GM12801 (cell line): Measurements from ENCODE around the gene GALK1.

Experiments used
- CTCF ChIP-seq: IDR thresholded peaks from one replicate; pipeline ENCODE4 v1.5.1; 2011; ENCODE audit warnings: control low read depth; ENCODE audit not compliant: insufficient read length; ENCODE audit errors: extremely low read depth

GALK1 gene

DNA sequence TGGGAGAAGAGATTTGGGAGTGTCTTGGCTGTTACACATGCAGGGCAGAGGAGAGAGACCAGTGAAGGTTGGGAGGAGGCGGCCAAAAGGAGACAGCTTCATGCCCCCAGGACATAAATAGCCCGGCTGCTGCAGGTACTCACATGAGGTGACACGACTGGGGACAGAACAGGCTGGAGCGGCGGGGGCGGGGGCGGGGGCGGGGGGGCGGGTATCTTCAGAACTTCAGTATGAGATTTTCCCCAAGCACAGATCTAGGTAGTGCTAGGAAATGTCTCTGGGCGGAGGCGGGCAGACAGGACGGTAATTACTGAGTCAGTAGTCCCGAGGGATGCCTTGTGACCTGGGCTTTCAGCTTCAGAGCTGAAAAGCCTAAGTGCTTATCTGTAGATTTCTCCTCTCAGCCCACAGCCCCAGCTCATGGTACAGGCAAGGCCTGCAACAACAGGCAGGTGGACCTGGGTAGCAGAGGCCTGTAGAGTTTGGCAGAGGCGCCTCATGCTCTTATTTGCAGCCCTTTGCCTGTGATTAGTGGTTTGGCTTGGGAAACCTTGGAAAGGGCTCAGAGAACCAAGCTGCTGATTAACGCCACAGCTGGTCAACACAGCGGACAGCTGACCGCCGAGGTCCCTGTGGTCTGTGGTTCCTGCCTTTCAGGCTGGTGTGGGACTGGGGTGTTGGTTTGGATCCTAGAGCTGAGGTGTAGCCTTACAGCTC, 44.1 kb upstream of the GALK1 start:
- TF ChIP-seq CTCF, result no peak

DNA sequence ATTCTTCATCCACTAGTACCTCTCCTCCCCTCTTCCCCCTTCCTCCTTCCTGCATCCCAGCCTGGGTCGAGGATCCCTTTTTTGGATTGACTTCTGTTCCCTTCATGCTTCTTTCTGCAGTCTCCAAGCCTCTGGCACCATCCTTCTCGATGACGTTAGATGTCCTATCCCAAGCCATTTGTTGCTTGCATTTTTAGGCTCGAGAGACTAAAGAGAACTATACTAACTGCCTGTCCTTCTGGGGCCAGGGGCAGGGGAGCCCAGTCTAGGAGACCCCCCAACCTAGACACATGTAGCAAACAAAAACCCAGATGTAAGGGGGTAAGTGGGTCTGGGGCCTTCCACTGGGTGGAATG, 43.5 kb upstream of the GALK1 start:
- TF ChIP-seq CTCF, result no peak

GRCh38 chr17:75807861-75808260, 42.9 kb upstream of the GALK1 start:
- no peak for TF ChIP-seq CTCF

GRCh38 chr17:75806822-75807500, 42.0 kb upstream of the GALK1 start:
- no peak for TF ChIP-seq CTCF

GRCh38 chr17:75803883-75804282, 38.9 kb upstream of the GALK1 start:
- no peak for TF ChIP-seq CTCF

DNA sequence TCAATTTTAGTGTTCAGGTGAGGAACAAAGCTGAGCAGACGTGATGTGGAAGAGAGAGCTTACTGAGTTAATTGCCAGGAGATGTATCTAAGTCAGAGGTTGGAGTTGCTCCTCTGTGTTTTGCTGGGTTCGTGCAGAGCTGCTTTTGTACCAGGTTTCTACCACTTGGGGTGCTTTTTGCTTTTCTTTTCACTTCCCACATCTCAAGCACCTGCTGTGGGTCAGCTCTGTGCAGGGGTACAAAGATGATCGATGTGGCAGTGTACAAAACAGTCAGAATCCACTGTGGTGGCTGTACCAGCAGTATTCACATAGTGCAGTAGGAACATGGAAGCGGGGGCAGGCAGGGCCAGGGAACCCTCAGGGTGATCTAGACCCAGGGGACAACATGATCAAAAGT, 34.4 kb upstream of the GALK1 start:
- no peak for TF ChIP-seq CTCF

- TF ChIP-seq CTCF, result no peak
Observed at GRCh38 chr17:75795820-75796607, 31.0 kb upstream of the GALK1 start.
